HEK293T (cell line): ENCODE measurements around the gene TBPL1.

ENCODE experiments used
- ARNT ChIP-seq: fragments of 450-650 bp; IDR thresholded peaks from 2 replicates; pipeline ENCODE4 v1.6.1; 2017; ENCODE audit warnings: mild to moderate bottlenecking
- BHLHE40 ChIP-seq: fragments of 450-650 bp; IDR thresholded peaks from 2 replicates; pipeline ENCODE4 v1.6.1; 2016; ENCODE audit warnings: mild to moderate bottlenecking, moderate library complexity, borderline replicate concordance
- ELF4 ChIP-seq: fragments of 450-650 bp; IDR thresholded peaks from 2 replicates; pipeline ENCODE4 v1.6.1; 2017; ENCODE audit warnings: antibody characterized with exemption
- FOXA1 ChIP-seq: fragments of 450-650 bp; IDR thresholded peaks from 2 replicates; pipeline ENCODE4 v1.6.1; 2016; ENCODE audit warnings: mild to moderate bottlenecking
- LEF1 ChIP-seq: fragments of 450-650 bp; IDR thresholded peaks from 2 replicates; pipeline ENCODE4 v1.6.1; 2017; ENCODE audit warnings: mild to moderate bottlenecking, borderline replicate concordance
- NFRKB ChIP-seq: fragments of 450-650 bp; IDR thresholded peaks from 2 replicates; pipeline ENCODE4 v1.6.1; 2016; ENCODE audit warnings: mild to moderate bottlenecking, moderate library complexity
- SP1 ChIP-seq: fragments of 450-650 bp; IDR thresholded peaks from 2 replicates; pipeline ENCODE4 v1.6.1; 2017
- SUZ12 ChIP-seq: fragments of 450-650 bp; IDR thresholded peaks from 2 replicates; pipeline ENCODE4 v1.6.1; 2016; ENCODE audit warnings: mild to moderate bottlenecking
- TARDBP ChIP-seq: fragments of 450-650 bp; IDR thresholded peaks from 2 replicates; pipeline ENCODE4 v1.6.1; 2016
- ZNF384 ChIP-seq: fragments of 450-650 bp; IDR thresholded peaks from 2 replicates; pipeline ENCODE4 v1.6.1; 2016

- TF ChIP-seq SP1 (no peak), SUZ12 (no peak), TARDBP (no peak), ELF4 (no peak), NFRKB (no peak), ZNF384 (no peak), BHLHE40 (no peak), LEF1 (no peak), FOXA1 (no peak), ARNT (no peak)
These were observed 35.2 kb upstream of the TBPL1 start for GRCh38 chr6:133917781-133918180.
